Erythroblast (primary cell): Measurements from ENCODE around the gene ITGA5.

Experiments used
- GATA1 ChIP-seq: IDR thresholded peaks from 2 replicates; pipeline ENCODE4 v1.6.1; 2011; ENCODE audit warnings: low read depth, mild to moderate bottlenecking, control low read depth, low read length, moderate library complexity
- POLR2A ChIP-seq: IDR thresholded peaks from 2 replicates; pipeline ENCODE4 v1.6.1; 2011; ENCODE audit warnings: mild to moderate bottlenecking, low read length

DNA sequence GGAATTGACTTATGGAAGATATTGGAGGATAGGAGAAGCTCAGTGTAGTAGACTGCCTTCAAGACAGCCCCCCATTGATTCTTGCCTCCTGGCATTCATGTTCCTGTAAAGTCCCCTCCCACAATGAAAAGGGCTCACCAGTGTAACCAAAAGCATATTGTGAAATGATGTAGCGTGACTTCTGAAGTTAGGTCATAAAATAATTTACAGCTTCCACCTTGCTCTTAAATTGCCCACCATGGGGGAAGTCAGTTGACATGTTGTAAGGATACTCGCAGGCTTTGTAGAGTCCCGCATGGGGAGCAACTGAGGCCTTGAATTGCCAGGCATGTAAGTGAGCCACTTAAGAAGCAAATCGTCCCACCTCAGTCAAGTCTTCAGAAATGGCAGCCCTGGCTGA is 29.3 kb upstream of the ITGA5 start:
- TF ChIP-seq POLR2A (no peak), GATA1 (no peak)
